Upper lobe of left lung (tissue), 6 donors: ENCODE results near the gene ADISSP. TPM values are rescaled to one million over a fixed set of nuclear protein-coding genes. Genes with fewer than 3 reads are reported as not detected.

Source experiments
- ATAC-seq, 2 donors: fragments of 200-7000 bp; cut with Tn5 transposase; one replicate each; pipeline ENCODE4 v1.9.1; 2022; ENCODE audit warnings: mild to moderate bottlenecking in 2 of 2, moderate library complexity in 2 of 2; ENCODE audit not compliant: low FRiP score in 2 of 2
- DNase-seq, 2 donors: peaks; one replicate each; pipeline ENCODE4 v3.0.0-alpha.2; 2019 to 2020
- H3K27ac ChIP-seq, 4 donors: fragments of 200-600 bp; sonication (generic); one replicate each; pipeline ENCODE4 v1.5.1; 2016 to 2019
- H3K27me3 ChIP-seq, 4 donors: fragments of 200-600 bp; sonication (generic); one replicate each; pipeline ENCODE4 v1.5.1; 2017 to 2019
- H3K36me3 ChIP-seq, 4 donors: fragments of 200-600 bp; sonication (generic); one replicate each; pipeline ENCODE4 v1.5.1; 2016 to 2019
- H3K4me1 ChIP-seq, 4 donors: fragments of 200-600 bp; sonication (generic); one replicate each; pipeline ENCODE4 v1.5.1; 2018 to 2019
- H3K4me3 ChIP-seq, 4 donors: fragments of 200-600 bp; sonication (generic); one replicate each; pipeline ENCODE4 v1.5.1; 2017 to 2019; ENCODE audit warnings: mild to moderate bottlenecking in 2 of 4, moderate library complexity in 1 of 4
- H3K9me3 ChIP-seq, 4 donors: fragments of 200-600 bp; sonication (generic); one replicate each; pipeline ENCODE4 v1.5.1; 2018 to 2019
- CTCF ChIP-seq, 6 experiments: fragments of 450-650 bp in 4 of 6; fragments of 200-600 bp in 2 of 6; sonication (generic) in 2 of 6; IDR thresholded peaks; one replicate each; pipeline ENCODE4 v1.5.1; 2016 to 2019; ENCODE audit warnings: antibody characterized with exemption in 6 of 6
- EP300 ChIP-seq, 4 donors: sonication (generic); formaldehyde crosslinking; IDR thresholded peaks; one replicate each; pipeline ENCODE4 v1.5.1; 2017; ENCODE audit warnings: antibody characterized with exemption in 4 of 4, control low read depth in 2 of 4
- POLR2A ChIP-seq, 4 donors: fragments of 450-650 bp; IDR thresholded peaks; one replicate each; pipeline ENCODE4 v1.5.1; 2016 to 2017; ENCODE audit warnings: antibody characterized with exemption in 4 of 4, mild to moderate bottlenecking in 2 of 4
- POLR2AphosphoS5 ChIP-seq, 2 donors: sonication (generic); formaldehyde crosslinking; IDR thresholded peaks; one replicate each; pipeline ENCODE4 v1.5.1; 2017; ENCODE audit warnings: antibody characterized with exemption in 2 of 2
- WGBS, 2 donors: methylation state at CpG; one replicate each; pipeline ENCODE4 v1.1.5; 2017 to 2018; 5-methylcytosine and 5-hydroxymethylcytosine counted together
- total RNA-seq, 6 donors: library from RNA; depleted of rRNA in 4 of 6; stranded (reverse); fragments of >200 nt in 4 of 6; gene quantifications; one replicate each; pipeline versions ENCODE4 v1.1.0 to v1.2.1, GENCODE V29; 2016 to 2021
- donor health status: DM: no; HTN: no; CAD: no; lungs with moderate emphysema.
- donor health status: DM: no; HTN: yes; CAD: no; lungs with severe emphysema.

Gene ADISSP
- total RNA-seq, 6 donors from 2014 or later: 6.7 to 41.9 (median 39.1) TPM

- no peaks in the 10 kb centered on the region for H3K27me3 ChIP-seq
- 95% methylated on average over 10 of the region's 11 CpGs; no CpG with 5 or more reads in 1 of the 2 donors for WGBS, 2 donors
- DNase-seq (no peak), ATAC-seq (no peak)
- H3K9me3 ChIP-seq: no peaks in the 10 kb centered on the region
- no peak for TF ChIP-seq POLR2AphosphoS5 (IDR thresholded peaks at IDR 0.05)
- no peak for TF ChIP-seq EP300 (IDR thresholded peaks at IDR 0.05)
- no peak for TF ChIP-seq CTCF (IDR thresholded peaks at IDR 0.05)
- TF ChIP-seq POLR2A (IDR thresholded peaks at IDR 0.05): no peak
- H3K27ac ChIP-seq: no peak overlapping the region
- no peak overlapping the region for H3K4me3 ChIP-seq
- H3K36me3 ChIP-seq: peaks cover 0 to 5% (median 0%) of the 10 kb centered on the region in 4 donors
- H3K4me1 ChIP-seq: peaks cover 0 to 11% (median under 1%) of the 10 kb centered on the region in 4 donors
Measured at GRCh38 chr20:3759884-3760283, 7.7 kb downstream of the ADISSP start.

GRCh38 chr20:3759316-3759823, 8.2 kb downstream of the ADISSP start:
- no peak for TF ChIP-seq POLR2AphosphoS5 (IDR thresholded peaks at IDR 0.05)
- no peak for TF ChIP-seq POLR2A (IDR thresholded peaks at IDR 0.05)
- TF ChIP-seq EP300 (IDR thresholded peaks at IDR 0.05): no peak
- TF ChIP-seq CTCF (IDR thresholded peaks at IDR 0.05): no peak
- Histone ChIP-seq H3K27me3 (no peaks in the 10 kb centered on the region), H3K4me3 (no peak overlapping the region), H3K9me3 (no peaks in the 10 kb centered on the region), H3K36me3 (peaks cover 0 to 5% (median 0%) of the 10 kb centered on the region in 4 donors), H3K27ac (no peak overlapping the region), H3K4me1 (peaks cover 0 to 6% (median 0%) of the 10 kb centered on the region in 4 donors)
- ATAC-seq (no peak), DNase-seq (no peak)
- WGBS, 2 donors: 83 to 89% methylated on average over 4 to 11 of the region's 11 CpGs

GRCh38 chr20:3758566-3758965, 9.0 kb downstream of the ADISSP start:
- H3K4me3 ChIP-seq: no peak overlapping the region
- peaks cover 0 to 6% (median 0%) of the 10 kb centered on the region in 4 donors for H3K4me1 ChIP-seq
- TF ChIP-seq EP300 (IDR thresholded peaks at IDR 0.05) (no peak), POLR2A (IDR thresholded peaks at IDR 0.05) (no peak), CTCF (IDR thresholded peaks at IDR 0.05) (no peak), POLR2AphosphoS5 (IDR thresholded peaks at IDR 0.05) (no peak)
- H3K36me3 ChIP-seq: peaks cover 0 to 5% (median 0%) of the 10 kb centered on the region in 4 donors
- H3K27ac ChIP-seq: no peak overlapping the region
- no peaks in the 10 kb centered on the region for H3K9me3 ChIP-seq
- DNase-seq: no peak
- peak in 1 of 2 donors; percentile 3 for ATAC-seq
- 81 to 93% methylated on average over 3 to 11 of the region's 11 CpGs for WGBS, 2 donors
- no peaks in the 10 kb centered on the region for H3K27me3 ChIP-seq

- Histone ChIP-seq H3K4me1 (peaks cover 2 to 18% (median 6%) of the 10 kb centered on the region in 4 donors), H3K27me3 (no peaks in the 10 kb centered on the region), H3K36me3 (peaks cover 0 to 5% (median 0%) of the 10 kb centered on the region in 4 donors), H3K9me3 (no peaks in the 10 kb centered on the region), H3K27ac (no peak overlapping the region), H3K4me3 (no peak overlapping the region)
- no peak for ATAC-seq
- DNase-seq: no peak
- 69 to 79% methylated on average over 2 of the region's 2 CpGs for WGBS, 2 donors
- TF ChIP-seq EP300 (IDR thresholded peaks at IDR 0.05): no peak
- no peak for TF ChIP-seq CTCF (IDR thresholded peaks at IDR 0.05)
- no peak for TF ChIP-seq POLR2A (IDR thresholded peaks at IDR 0.05)
- TF ChIP-seq POLR2AphosphoS5 (IDR thresholded peaks at IDR 0.05): no peak
Measured at GRCh38 chr20:3757268-3757667, 10.3 kb downstream of the ADISSP start.
